H1 (cell line): ENCODE results near the gene SH2D1B.

Experiments
- CHD2 ChIP-seq: IDR thresholded peaks from 2 replicates; pipeline ENCODE4 v1.6.1; 2012; ENCODE audit warnings: low read length, improper control_type of control experiment
- CTCF ChIP-seq, 3 experiments: IDR thresholded peaks; 1 replicate in 2 of 3; 2 replicates in 1 of 3; pipeline versions ENCODE4 v1.5.1 to v1.6.1; 2011; ENCODE audit warnings: low read length in 3 of 3, mild to moderate bottlenecking in 3 of 3, inconsistent platforms in 2 of 3, low read depth in 1 of 3, moderate library complexity in 1 of 3; ENCODE audit not compliant: insufficient read depth in 1 of 3; ENCODE audit errors: control extremely low read depth in 1 of 3
- EP300 ChIP-seq, 2 experiments: IDR thresholded peaks; 1 replicate in 1 of 2; 2 replicates in 1 of 2; pipeline ENCODE4 v1.6.1; 2011 to 2012; ENCODE audit warnings: low read depth in 2 of 2, low read length in 2 of 2, mild to moderate bottlenecking in 2 of 2, borderline replicate concordance in 1 of 2, inconsistent platforms in 1 of 2, moderate library complexity in 1 of 2
- FOSL1 ChIP-seq: IDR thresholded peaks from 2 replicates; pipeline ENCODE4 v1.6.1; 2011; ENCODE audit warnings: mild to moderate bottlenecking, low read depth, low read length, moderate library complexity; ENCODE audit not compliant: insufficient read depth
- MAFK ChIP-seq: IDR thresholded peaks from 2 replicates; pipeline ENCODE4 v1.6.1; 2012; ENCODE audit warnings: low read depth, mild to moderate bottlenecking, improper control_type of control experiment, low read length
- NANOG ChIP-seq: IDR thresholded peaks from 2 replicates; pipeline ENCODE4 v1.6.1; 2011; ENCODE audit warnings: low read length, low read depth, mild to moderate bottlenecking, inconsistent platforms; ENCODE audit not compliant: insufficient read depth, poor library complexity, severe bottlenecking
- PHF8 ChIP-seq: fragments of 200-600 bp; sonication (generic); conservative IDR thresholded peaks from 2 replicates; pipeline ENCODE4 v1.7.1; 2012; ENCODE audit warnings: low read depth, mild to moderate bottlenecking, inconsistent platforms, low read length, moderate library complexity
- POLR2A ChIP-seq, 2 experiments: IDR thresholded peaks; 1 replicate in 1 of 2; 2 replicates in 1 of 2; pipeline ENCODE4 v1.6.1; 2011; ENCODE audit warnings: low read depth in 2 of 2, low read length in 2 of 2, mild to moderate bottlenecking in 2 of 2; ENCODE audit errors: control extremely low read depth in 1 of 2
- POLR2AphosphoS5 ChIP-seq: IDR thresholded peaks from 2 replicates; pipeline ENCODE4 v1.6.1; 2011; ENCODE audit warnings: low read depth, low read length
- TBP ChIP-seq: IDR thresholded peaks from 2 replicates; pipeline ENCODE4 v1.6.1; 2011; ENCODE audit warnings: low read depth, low read length, improper control_type of control experiment
- USF2 ChIP-seq: IDR thresholded peaks from 2 replicates; pipeline ENCODE4 v1.6.1; 2011; ENCODE audit warnings: low read length, improper control_type of control experiment

GRCh38 chr1:162397943-162398560, 13.9 kb downstream of the SH2D1B start:
- no peak for TF ChIP-seq POLR2A (IDR thresholded peaks at IDR 0.05; ENCODE audit: control extremely low read depth in 1 of 2, low read depth in 2 of 2, low read length in 2 of 2)
- no peak for TF ChIP-seq CTCF (IDR thresholded peaks at IDR 0.05; ENCODE audit: control extremely low read depth in 1 of 3, insufficient read depth in 1 of 3, low read depth in 1 of 3, low read length in 3 of 3)
- no peak for TF ChIP-seq USF2
- TF ChIP-seq POLR2AphosphoS5: no peak
- no peak for TF ChIP-seq NANOG
- no peak for TF ChIP-seq CHD2
- TF ChIP-seq TBP: no peak
- TF ChIP-seq FOSL1: no peak
- no peak for TF ChIP-seq MAFK
- no peak for TF ChIP-seq PHF8
- no peak for TF ChIP-seq EP300 (IDR thresholded peaks at IDR 0.05; ENCODE audit: borderline replicate concordance in 1 of 2, low read depth in 2 of 2, low read length in 2 of 2)
